ENCODE data around the gene HEXA.

- TF ChIP-seq POLR2A (IDR thresholded peaks at IDR 0.05) (no peak), CTCF (IDR thresholded peaks at IDR 0.05) (no peak)
Observed at GRCh38 chr15:72389231-72389630, 13.4 kb upstream of the HEXA start.

All from thyroid gland (tissue), 4 donors.